Type B pancreatic cell (in vitro differentiated cells): ENCODE results near the gene HIKESHI. TPM values are rescaled to one million over a fixed set of nuclear protein-coding genes. Genes with fewer than 3 reads are reported as not detected.
A peak's percentile ranks its signal among the peaks of the same experiment; 100 is the strongest.

Experiments
- DNase-seq: peaks from one replicate; pipeline ENCODE4 v3.0.0; 2021; ENCODE audit warnings: mixed read lengths; ENCODE audit not compliant: unreplicated experiment; ENCODE audit errors: extremely low spot score
- H3K27ac Mint-ChIP-seq: 2 replicates; pipeline ENCODE4 v1.8.0; 2021; ENCODE audit warnings: mild to moderate bottlenecking, mixed read lengths
- H3K27me3 Mint-ChIP-seq: 2 replicates; pipeline ENCODE4 v1.8.0; 2021; ENCODE audit warnings: mixed read lengths
- H3K36me3 Mint-ChIP-seq: 2 replicates; pipeline ENCODE4 v1.8.0; 2021; ENCODE audit warnings: mixed read lengths
- H3K4me1 Mint-ChIP-seq: one replicate; pipeline ENCODE4 v1.8.0; 2021; ENCODE audit warnings: mixed read lengths; ENCODE audit not compliant: unreplicated experiment
- H3K4me3 Mint-ChIP-seq: 2 replicates; pipeline ENCODE4 v1.8.0; 2021; ENCODE audit warnings: mild to moderate bottlenecking, mixed read lengths
- H3K9me3 Mint-ChIP-seq: 2 replicates; pipeline ENCODE4 v1.8.0; 2021; ENCODE audit warnings: mixed read lengths
- total RNA-seq: library from RNA; stranded (reverse); gene quantifications from 2 replicates; pipeline ENCODE4 v1.2.1, GENCODE V29; 2021; ENCODE audit warnings: low replicate concordance
- TF ChIP-seq, protein P1 (sequence below): fragments of 200-600 bp; sonication (generic); conservative IDR thresholded peaks from 2 replicates; pipeline ENCODE4 v1.5.0; 2021; ENCODE audit warnings: antibody characterized with exemption, mild to moderate bottlenecking

Gene HIKESHI
- total RNA-seq, 1 donor from 2014 or later, result 40.4 TPM

DNA sequence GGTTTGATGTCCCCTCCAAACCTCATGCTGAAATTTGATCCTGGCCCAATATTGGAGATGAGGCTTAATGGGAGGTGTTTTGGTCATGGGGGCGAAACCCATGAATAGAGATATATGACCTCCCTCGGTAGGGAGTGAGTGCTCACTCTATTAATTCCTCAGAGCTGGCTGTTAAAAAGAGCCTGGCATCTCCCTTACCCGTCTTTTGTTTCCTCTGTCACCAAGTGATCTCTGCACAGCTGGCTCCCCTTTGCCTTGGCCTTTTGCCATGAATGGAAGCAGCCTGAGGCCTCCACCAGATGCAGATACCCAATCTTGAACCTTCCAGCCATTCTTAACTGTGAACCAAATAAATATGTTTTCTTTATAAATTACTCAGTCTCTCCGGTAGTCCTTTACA is 68.1 kb downstream of the HIKESHI start:
- Mint-ChIP-seq H3K9me3 (peaks cover 19% of the 10 kb centered on the region), H3K36me3 (peaks cover 6% of the 10 kb centered on the region), H3K27ac (no peak overlapping the region), H3K27me3 (no peaks in the 10 kb centered on the region), H3K4me3 (no peak overlapping the region), H3K4me1 (peaks cover 18% of the 10 kb centered on the region)
- DNase-seq, result no peak
- TF ChIP-seq, protein P1, sequence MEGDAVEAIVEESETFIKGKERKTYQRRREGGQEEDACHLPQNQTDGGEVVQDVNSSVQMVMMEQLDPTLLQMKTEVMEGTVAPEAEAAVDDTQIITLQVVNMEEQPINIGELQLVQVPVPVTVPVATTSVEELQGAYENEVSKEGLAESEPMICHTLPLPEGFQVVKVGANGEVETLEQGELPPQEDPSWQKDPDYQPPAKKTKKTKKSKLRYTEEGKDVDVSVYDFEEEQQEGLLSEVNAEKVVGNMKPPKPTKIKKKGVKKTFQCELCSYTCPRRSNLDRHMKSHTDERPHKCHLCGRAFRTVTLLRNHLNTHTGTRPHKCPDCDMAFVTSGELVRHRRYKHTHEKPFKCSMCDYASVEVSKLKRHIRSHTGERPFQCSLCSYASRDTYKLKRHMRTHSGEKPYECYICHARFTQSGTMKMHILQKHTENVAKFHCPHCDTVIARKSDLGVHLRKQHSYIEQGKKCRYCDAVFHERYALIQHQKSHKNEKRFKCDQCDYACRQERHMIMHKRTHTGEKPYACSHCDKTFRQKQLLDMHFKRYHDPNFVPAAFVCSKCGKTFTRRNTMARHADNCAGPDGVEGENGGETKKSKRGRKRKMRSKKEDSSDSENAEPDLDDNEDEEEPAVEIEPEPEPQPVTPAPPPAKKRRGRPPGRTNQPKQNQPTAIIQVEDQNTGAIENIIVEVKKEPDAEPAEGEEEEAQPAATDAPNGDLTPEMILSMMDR, result no peak

DNA sequence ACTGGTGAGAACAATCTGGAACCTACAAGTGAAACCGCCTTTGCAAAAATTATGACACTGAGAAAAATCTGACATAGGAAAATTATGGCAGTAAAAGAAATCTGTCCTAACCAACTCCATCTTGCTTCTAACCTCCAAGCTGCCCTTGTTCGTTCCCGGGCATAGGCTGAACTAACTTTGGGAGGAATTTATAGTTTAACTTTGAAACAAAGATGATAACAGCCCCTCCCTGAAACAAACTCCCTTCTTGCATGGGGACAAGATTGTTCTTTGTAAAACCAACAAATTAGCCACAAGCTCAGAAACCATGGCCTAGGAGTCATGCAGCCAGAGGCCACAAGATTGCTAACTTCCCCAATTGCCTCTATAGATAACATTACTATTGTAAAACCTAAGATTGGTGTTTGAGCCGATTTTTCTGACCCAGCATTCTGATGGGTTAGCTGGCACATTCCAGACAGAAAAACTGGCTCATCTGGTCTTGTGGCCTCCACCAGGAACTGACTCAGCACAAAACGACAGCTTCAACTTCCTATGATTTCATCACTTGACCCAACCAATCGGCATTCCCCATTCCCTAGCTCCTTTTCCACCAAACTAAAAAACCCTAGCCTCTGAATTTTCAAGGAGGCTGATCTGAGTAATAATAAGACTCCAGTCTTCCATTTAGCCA is 69.0 kb downstream of the HIKESHI start:
- Mint-ChIP-seq H3K27me3 (no peaks in the 10 kb centered on the region), H3K36me3 (peaks cover 7% of the 10 kb centered on the region), H3K9me3 (peaks cover 21% of the 10 kb centered on the region), H3K27ac (peak overlapping the region; percentile 93), H3K4me1 (peaks cover 18% of the 10 kb centered on the region), H3K4me3 (peak overlapping the region; percentile 51)
- no peak for DNase-seq
- TF ChIP-seq, protein P1, result no peak

DNA sequence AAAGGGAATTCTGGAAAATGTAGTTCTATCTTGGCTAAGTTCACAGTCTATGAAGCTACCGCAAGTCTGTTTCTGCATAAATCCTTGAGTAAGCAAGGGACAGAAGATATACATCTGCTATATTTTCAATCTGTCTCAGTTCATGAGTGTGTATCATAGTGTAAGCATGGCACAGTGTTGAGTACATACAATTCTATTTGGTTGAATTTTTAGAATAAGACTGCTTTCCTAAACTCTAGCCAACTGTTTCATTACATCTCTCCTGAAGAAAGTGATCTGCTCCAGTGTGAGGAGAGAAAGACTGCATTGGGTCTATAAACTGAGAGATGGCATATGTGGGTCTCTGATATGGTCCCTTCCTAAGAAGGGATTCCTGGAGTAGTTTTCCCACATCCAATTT is 70.0 kb downstream of the HIKESHI start:
- no peaks in the 10 kb centered on the region for H3K27me3 Mint-ChIP-seq

DNA sequence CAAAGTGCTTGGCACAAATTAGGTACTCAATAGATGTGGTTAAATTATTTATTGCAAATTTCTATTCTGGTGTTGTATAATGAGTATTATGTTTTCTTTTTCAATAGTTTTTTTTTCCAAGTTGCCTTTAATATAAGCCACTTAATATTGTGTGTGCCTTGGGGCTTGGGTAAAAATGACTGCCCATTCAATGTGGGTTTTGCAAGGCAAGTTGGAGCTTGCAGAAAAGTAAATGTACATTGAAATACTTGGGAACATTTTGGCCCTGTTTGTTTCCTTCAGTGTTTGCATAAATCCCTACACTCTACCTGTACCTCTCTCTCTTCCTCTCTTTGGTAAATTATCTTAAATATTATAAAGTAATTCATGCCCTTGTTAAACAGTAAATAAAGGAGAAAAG is 70.5 kb downstream of the HIKESHI start:
- Mint-ChIP-seq H3K27me3 (no peaks in the 10 kb centered on the region), H3K36me3 (peaks cover 9% of the 10 kb centered on the region), H3K27ac (no peak overlapping the region), H3K4me1 (peaks cover 18% of the 10 kb centered on the region), H3K4me3 (no peak overlapping the region), H3K9me3 (peaks cover 23% of the 10 kb centered on the region)
- TF ChIP-seq, protein P1, result no peak
- DNase-seq, result no peak

More for the DNA sequence above, 70.0 kb downstream of the HIKESHI start:
- Mint-ChIP-seq H3K4me3 (no peak overlapping the region), H3K9me3 (peaks cover 23% of the 10 kb centered on the region), H3K4me1 (peaks cover 18% of the 10 kb centered on the region), H3K36me3 (peaks cover 9% of the 10 kb centered on the region), H3K27ac (no peak overlapping the region)
- TF ChIP-seq, protein P1, result no peak
- DNase-seq, result no peak

DNA sequence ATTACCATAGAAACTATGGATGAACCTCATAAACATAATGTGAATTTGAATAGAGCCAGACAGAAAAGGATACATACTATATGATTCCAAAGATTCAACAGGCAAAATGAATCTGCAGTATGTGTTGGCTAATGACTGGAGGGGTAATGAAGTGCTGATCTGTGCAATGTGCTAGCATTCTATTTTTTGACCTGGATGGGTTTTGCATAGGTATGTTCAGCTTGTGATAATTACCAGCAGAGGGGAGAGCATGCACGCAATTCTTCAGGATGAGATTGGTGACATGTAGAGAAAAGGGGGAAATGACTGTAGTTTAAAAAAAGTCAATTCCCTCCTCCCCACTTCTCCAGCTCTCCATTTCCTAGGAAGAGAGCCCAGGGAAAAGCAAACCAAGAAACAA is 72.0 kb downstream of the HIKESHI start:
- TF ChIP-seq, protein P1, result no peak
- peaks cover 9% of the 10 kb centered on the region for H3K36me3 Mint-ChIP-seq
- H3K9me3 Mint-ChIP-seq, result peaks cover 23% of the 10 kb centered on the region
- H3K27me3 Mint-ChIP-seq, result no peaks in the 10 kb centered on the region
- peaks cover 18% of the 10 kb centered on the region for H3K4me1 Mint-ChIP-seq
- no peak for DNase-seq
- H3K4me3 Mint-ChIP-seq, result peak overlapping the region; percentile 80
- peak overlapping the region; percentile 2 for H3K27ac Mint-ChIP-seq
